Stimulated activated naive CD4-positive, alpha-beta T cell (primary cell): ENCODE measurements around the gene RUNDC3A.
"Not testable (repeated sequence)": the region's sequence is repeated elsewhere in the genome, so short reads cannot be mapped to it uniquely, and the experiment has no call there.

Source experiments
- DNase-seq, 6 experiments: peaks; one replicate each; lab custom pipeline; 2025; lab: John Stamatoyannopoulos, UW

The RUNDC3A gene

DNA sequence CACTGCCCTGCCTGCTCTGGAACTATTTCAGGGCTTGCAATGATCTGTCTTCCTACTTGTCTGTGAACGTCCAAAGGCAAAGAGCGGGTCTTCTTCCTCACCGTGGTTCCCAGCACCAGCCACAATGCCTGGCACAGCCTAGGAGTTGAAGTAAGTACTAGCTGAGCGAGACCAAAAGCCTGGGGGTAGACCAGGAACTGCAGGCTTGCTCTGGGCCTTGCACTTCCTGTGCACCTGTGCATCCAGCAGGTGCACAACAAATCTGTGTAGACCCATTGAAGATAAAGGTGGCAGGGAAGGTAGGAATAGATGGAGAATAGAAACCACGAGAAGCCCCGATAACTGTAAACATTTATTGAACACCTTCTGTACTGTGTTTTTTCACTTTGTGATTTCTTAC, 50.6 kb downstream of the RUNDC3A start:
- no peak for DNase-seq

DNA sequence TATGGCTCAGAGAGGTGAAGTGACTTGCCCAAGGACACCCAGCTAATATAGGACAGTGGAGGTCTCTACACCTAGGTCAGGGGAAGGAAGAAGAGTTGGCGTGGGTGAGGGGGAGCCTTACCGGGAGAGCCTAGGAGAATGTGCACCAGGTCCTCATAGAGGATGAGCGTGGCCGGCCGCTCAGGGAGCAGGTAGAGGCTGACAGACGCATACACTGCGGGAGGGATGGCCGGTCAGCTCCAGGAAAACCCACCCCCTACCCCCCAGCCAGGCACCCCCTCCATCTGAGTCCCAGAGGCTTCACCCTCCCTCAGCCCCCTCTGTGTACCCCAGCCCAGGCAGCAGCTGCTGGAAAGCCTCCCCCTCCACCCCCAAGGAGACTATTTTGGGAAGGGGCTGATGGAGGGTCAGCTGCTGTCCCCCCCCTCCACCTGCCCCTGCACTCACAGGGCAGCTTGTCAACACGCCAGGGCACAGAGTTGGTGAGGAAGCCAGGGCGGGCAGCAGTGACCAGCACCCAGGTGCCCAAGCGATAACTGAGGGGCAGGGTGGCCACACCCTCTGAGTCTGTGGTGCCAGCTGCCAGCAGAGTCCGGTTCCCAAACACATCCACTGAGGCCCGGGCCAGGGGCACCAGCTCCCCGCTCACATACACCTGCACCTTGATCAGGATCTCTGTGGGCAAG, 51.2 kb downstream of the RUNDC3A start:
- DNase-seq, result no peak

DNA sequence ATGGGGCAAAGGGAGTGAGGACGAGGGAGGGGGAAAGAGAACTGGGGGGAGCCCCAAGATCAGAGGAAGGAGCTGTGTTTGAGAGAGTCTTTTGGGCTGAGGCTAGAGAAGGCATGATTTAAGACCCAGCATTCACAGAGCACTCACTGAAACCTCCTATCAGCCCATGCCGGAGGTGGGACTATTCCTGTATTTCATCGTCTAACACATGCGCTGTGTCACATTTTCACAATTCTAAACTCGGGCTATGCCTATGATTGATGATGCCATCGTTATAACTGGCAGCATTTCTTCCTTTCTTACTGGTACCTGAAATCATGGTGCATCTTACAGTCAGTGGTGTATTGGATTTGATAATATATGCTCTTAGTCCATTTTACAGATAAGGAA, 51.7 kb downstream of the RUNDC3A start:
- DNase-seq, result no peak

DNA sequence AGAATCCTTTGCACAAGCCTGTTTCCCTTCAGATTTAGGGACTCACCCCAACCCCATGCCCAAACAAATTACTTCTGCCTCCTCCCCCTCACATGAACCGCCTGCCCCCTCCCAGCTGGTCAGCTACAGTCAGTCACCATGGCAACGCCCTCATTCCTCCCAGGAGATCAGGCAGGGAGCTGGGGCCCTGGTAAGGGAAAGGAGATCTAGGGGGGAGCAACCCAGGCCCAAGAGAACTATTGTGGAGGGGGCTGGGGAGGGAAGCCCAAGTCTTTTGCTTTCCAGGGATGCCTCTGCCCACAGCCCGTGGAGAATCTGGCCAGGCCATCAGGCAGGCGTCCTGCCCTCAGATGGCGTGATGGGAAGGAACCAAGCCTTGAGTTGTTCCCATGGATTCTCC, 52.4 kb downstream of the RUNDC3A start:
- no peak for DNase-seq

DNA sequence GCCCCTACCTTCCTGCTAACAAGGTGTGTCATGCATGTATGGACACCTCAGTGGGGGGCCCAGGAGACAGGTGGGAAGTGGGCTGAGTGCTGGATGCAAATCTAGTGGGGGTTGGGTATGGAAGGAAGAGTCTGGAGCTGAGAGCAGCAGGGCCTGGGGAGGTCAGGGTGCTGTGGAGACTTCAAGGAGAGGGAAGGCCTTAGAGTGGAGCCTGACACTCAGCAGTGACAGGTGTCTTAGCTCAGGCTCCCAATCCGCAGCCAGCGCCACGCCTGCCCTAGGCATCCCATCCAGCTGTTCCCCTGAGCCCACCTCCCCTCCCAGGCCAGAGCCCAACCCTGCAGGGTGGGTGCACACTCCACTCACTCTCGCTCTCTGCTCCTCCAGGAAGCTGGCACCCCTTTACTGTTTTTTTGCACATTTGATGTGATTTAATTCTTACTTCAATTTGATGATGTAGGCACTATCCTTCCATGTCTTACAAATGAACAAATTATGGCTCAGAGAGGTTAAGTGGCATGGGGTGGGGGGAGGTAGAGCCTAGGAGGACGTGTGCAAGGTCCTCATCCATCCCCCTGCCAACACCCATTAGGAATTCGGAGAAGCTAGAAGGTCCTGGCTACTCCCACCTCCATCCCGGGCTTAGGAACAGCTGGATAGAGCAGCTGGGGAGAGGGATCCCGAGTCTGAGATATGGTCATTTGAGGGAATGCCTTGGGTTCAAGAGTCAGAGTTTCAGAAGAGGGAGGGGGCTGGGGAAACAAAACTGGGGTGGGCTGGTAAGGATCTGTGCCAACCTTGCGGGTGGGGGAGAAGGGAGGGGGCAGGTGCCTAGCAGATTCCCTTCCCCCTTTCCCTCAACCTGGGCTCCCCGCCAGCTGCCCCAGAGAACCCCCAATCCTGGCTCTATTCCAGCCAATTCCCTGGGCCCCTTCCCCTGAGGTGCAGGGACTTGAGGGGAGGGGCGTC, 53.2 kb downstream of the RUNDC3A start:
- no peak for DNase-seq

DNA sequence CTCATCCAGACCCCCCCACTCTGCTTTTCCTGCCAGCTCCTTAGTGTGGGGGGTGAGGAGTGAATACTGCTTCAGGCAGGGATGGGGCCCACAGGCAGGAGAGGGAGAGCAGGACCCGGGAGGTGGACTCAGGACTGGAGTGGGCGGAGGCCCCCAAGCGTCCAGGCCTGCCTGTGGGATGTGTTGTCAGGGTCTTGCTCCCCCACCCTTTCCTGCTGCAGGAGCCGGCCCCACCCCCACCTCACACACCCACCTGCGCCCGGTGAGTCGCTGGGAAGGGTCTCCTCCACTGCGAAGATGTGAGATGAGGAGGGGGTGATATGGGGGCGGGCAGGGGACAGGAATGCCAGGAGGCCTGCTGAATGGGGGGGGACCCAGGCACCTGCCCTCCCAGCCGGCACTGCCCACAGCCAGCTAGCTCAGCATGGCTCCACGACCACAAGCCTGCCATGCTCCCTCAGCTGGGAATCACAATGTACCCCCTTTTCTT, 54.1 kb downstream of the RUNDC3A start:
- no peak for DNase-seq

DNA sequence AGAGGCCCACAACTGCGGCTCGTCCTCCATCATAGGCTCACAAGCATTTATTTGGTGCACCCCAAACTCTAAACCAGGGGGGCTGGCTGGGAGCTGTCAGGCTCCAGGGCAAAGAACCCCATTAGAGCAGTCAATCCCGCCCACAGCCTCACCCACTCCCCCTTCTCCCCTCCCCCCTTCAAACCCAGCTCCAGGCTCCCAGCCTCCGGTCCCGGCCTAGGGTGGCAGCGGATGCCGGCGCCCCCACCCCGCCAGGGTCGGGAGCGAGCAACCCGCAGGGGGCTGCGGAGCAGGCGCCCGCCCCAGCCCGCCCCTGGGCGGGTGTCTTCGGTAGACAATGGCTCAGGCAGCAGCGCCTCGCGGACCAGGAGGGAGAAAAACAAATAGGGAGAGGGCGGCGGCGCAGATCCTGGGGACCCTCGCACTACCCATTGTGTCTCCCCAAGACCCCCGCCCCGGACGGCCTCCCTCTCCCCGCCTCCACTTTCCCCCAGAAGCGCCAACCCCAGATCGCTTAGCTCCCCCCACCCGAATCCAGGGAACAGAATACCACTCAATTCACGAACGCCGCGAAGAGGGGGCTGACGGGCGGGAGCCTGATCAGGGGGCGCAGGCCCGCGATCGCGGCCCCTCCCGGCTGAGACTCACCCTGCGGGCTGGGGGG, 54.7 kb downstream of the RUNDC3A start:
- DNase-seq, result peak in 2 of 6 experiments; percentile 23 to 50

DNA sequence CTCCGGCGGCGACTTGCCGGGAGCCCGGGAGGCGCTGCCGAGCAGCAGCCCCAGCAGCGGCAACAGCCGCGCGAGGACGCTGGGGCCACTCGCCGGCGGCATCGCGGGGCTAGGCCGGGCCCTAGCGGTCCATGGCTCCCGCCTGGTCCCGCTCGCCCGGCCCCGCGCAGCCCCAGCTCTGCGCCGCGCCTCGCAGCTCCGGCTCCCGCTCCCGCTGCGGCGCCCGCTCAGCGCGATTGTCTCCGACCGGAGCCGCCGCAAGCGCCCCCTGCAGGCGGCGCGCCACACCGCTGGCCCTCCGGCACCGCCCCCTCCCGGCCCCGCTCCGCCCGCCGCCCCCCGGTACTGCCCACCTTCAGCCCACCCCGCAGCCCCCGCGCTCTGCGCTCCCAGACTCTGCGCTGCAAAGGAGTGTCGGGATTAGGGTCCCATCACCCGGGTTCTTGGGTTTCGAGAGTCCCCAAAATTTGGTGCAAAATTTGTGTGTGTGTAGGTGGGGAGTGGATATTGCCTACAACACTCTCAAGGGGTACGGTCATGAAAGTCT, 55.3 kb downstream of the RUNDC3A start, which contains the start of gene FAM171A2:
FAM171A2 (minus strand) TSS at position 241 of the 547 bp plus-strand sequence; CDS start at position 102, 139 bp downstream.
- DNase-seq, result peak; percentile 21 to 74 (median 62)

DNA sequence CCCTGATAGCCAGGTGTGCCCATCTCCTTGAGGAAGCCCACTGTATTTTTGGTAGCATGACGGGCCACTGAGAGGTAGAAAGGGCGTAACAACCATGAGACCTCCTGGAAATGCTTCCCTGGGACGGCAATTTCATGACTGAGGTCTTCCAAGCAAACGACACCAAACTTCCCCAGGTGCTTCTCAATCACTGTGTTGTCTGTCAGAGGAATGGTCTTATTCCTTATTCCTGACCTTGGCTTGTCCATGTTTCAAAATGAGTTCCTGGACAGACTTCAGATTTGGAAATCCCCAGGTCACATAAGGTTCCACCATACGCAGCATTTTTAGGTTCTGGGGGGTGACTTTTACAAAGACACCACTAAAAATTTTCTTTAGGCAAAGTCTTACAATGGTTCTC, 56.6 kb downstream of the RUNDC3A start:
- DNase-seq, result not testable (repeated sequence)

DNA sequence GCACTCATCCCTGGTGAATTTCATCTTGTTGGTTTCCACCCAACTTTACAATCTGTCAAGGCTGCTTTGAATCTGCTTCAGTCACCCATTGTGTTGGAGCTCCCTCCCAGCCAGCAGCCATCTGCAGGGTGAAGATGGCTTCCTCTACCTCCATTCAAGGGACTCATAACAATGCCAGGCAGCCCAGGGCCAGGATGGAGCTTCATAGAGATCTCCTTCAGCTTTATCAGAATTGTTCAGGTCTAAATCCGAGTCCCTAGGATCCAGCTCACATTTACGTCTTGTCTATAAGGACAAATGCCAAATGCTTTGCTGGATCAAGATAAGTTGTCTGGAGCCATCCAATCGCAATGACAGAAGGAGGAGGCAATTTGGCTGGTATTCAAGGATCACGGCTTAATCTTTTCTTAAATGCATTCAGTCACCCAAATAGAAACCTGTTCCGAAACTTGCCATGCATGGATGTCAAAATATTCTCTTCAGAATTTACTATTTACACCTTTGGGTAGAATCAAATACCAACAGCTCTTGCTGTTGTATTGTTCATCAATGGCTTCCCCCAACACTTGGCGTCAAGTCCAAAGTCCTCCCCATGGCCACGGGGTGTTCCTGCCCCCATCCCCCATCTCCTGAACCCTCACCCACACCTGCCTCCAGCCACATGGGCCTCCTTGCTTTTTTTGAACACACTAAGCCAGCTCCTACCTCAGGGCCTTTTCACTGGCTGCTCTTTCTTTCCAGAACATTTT, 59.0 kb downstream of the RUNDC3A start:
- DNase-seq, result no peak
